K562 (cell line): ENCODE data around the gene LGALS16. TPM values are rescaled to one million over a fixed set of nuclear protein-coding genes. Genes with fewer than 3 reads are reported as not detected.

ENCODE experiments used
- ATAC-seq: fragments of 200-7000 bp; cut with Tn5 transposase; 3 replicates; pipeline ENCODE4 v1.9.1; 2020; ENCODE audit warnings: moderate library complexity
- BruUV-seq: library from RNA; stranded (reverse); fragments of 400-500 nt; replicated peaks from 2 replicates; lab custom pipeline; 2021; lab: Mats Ljungman, UMichigan
- CTCF ChIA-PET: fragments of 300-600 bp; formaldehyde crosslinking; extraction: SDS; loops from one replicate; lab custom pipeline; 2021; ENCODE audit warnings: low intra/inter-chr PET ratio; lab: Yijun Ruan, JAX
- POLR2A ChIA-PET: fragments of 300-600, 350-650 bp; sonication (Branson Sonifier 250); formaldehyde crosslinking; extraction: SDS; loops from one replicate; lab custom pipeline; 2021; ENCODE audit warnings: antibody characterized with exemption, inconsistent platforms; lab: Yijun Ruan, JAX
- DNase-seq, 4 experiments: peaks; one replicate each; pipeline versions ENCODE4 v3.0.0 to v3.0.0-alpha.2; 2011 to 2018; ENCODE audit warnings: low spot score in 3 of 4, mixed read lengths in 3 of 4; ENCODE audit errors: extremely low read depth in 1 of 4
- FAIRE-seq: peaks from 2 replicates; lab custom pipeline; 2011; peaks lifted over from hg19 to GRCh38; lab: Jason Lieb, UNC
- H2AFZ ChIP-seq: 2 replicates; pipeline ENCODE4 v1.6.0; 2011; ENCODE audit warnings: low read depth, low read length, control low read depth, inconsistent platforms
- H3K27ac ChIP-seq: fragments of 200-600 bp; 3 replicates; pipeline ENCODE4 v1.8.0; 2011; ENCODE audit warnings: low read depth, mild to moderate bottlenecking, control low read depth, inconsistent platforms, low read length, moderate library complexity, mixed read lengths; ENCODE audit errors: extremely low read depth
- H3K27me3 ChIP-seq, 2 experiments: fragments of 300-600 bp in 1 of 2; 2 replicates in 1 of 2; 3 replicates in 1 of 2; pipeline versions ENCODE4 v1.6.0 to v1.8.0; 2011; ENCODE audit warnings: inconsistent platforms in 2 of 2, low read length in 2 of 2, mild to moderate bottlenecking in 1 of 2, mixed read lengths in 1 of 2, moderate library complexity in 1 of 2; ENCODE audit not compliant: control insufficient read depth in 2 of 2, insufficient read depth in 2 of 2
- H3K36me3 ChIP-seq: fragments of 300-600 bp; 3 replicates; pipeline ENCODE4 v1.8.0; 2011; ENCODE audit warnings: mild to moderate bottlenecking, low read length, inconsistent platforms; ENCODE audit not compliant: control insufficient read depth, insufficient read depth
- H3K4me1 ChIP-seq, 2 experiments: fragments of 200-600 bp in 1 of 2; replicated peaks in 1 of 2; 2 replicates in 1 of 2; 3 replicates in 1 of 2; pipeline versions ENCODE4 v1.5.1 to v1.8.0; 2011; ENCODE audit warnings: inconsistent platforms in 2 of 2, low read length in 2 of 2, mild to moderate bottlenecking in 1 of 2, mixed read lengths in 1 of 2, moderate library complexity in 1 of 2; ENCODE audit not compliant: control insufficient read depth in 2 of 2, insufficient read depth in 2 of 2
- H3K4me2 ChIP-seq: 2 replicates; pipeline ENCODE4 v1.6.1; 2011; ENCODE audit warnings: low read length, control low read depth, inconsistent platforms, mixed read lengths; ENCODE audit not compliant: insufficient read depth
- H3K4me3 ChIP-seq: fragments of 200-600 bp; sonication (generic), shearing (Covaris generic); 2 replicates; pipeline ENCODE4 v1.5.1; 2016; ENCODE audit warnings: control low read depth, inconsistent platforms
- H3K79me2 ChIP-seq: fragments of 200-600 bp; 3 replicates; pipeline ENCODE4 v1.8.0; 2011; ENCODE audit warnings: low read length, inconsistent platforms; ENCODE audit not compliant: control insufficient read depth, insufficient read depth
- H3K9ac ChIP-seq, 2 experiments: 2 replicates each; pipeline versions ENCODE4 v1.6.0 to v1.6.1; 2011; ENCODE audit warnings: low read depth in 2 of 2, low read length in 2 of 2, control low read depth in 1 of 2, inconsistent platforms in 1 of 2, mild to moderate bottlenecking in 1 of 2, mixed read lengths in 1 of 2; ENCODE audit not compliant: insufficient read depth in 1 of 2
- H3K9me1 ChIP-seq: one replicate; pipeline ENCODE4 v1.6.0; 2011; ENCODE audit warnings: inconsistent platforms, mild to moderate bottlenecking, low read length, moderate library complexity; ENCODE audit not compliant: control insufficient read depth, insufficient read depth
- H3K9me3 ChIP-seq: replicated peaks from 2 replicates; pipeline ENCODE4 v1.5.1; 2011; ENCODE audit warnings: low read depth, low read length, inconsistent platforms; ENCODE audit not compliant: control insufficient read depth, insufficient read depth
- H4K20me1 ChIP-seq: replicated peaks from 2 replicates; pipeline ENCODE4 v1.6.1; 2011; ENCODE audit warnings: low read length, inconsistent platforms, mixed read lengths; ENCODE audit not compliant: control insufficient read depth, insufficient read depth
- FOXJ2 ChIP-seq: fragments of 200-800 bp; sonication (Bioruptor generic); IDR thresholded peaks from 2 replicates; pipeline ENCODE4 v1.6.1; 2016; ENCODE audit warnings: missing genetic modification characterization, missing compliant biosample characterization
- KAT7 ChIP-seq: sonication (generic); formaldehyde crosslinking; IDR thresholded peaks from 2 replicates; pipeline ENCODE4 v1.8.0; 2022; ENCODE audit warnings: missing genetic modification reagents, mild to moderate bottlenecking, borderline replicate concordance
- SIN3A ChIP-seq, 2 experiments: fragments of 150-350 bp in 1 of 2; IDR thresholded peaks; 2 replicates each; pipeline ENCODE4 v1.6.1; 2011 to 2016; ENCODE audit warnings: borderline replicate concordance in 2 of 2, low read depth in 2 of 2, low read length in 2 of 2, mild to moderate bottlenecking in 2 of 2, moderate library complexity in 2 of 2; ENCODE audit not compliant: control insufficient read depth in 1 of 2
- ZNF3 ChIP-seq: fragments of 250-450 bp; sonication (Bioruptor Pico); IDR thresholded peaks from 2 replicates; pipeline ENCODE4 v1.5.0; 2021; ENCODE audit warnings: mild to moderate bottlenecking, moderate library complexity
- WGBS: fragments of 100-300 bp; shearing (Covaris generic); methylation state at CpG from one replicate; pipeline ENCODE4 v1.1.6; 2016; ENCODE audit warnings: low coverage, mixed read lengths; ENCODE audit not compliant: insufficient coverage; ENCODE audit errors: missing lambda C conversion rate; 5-methylcytosine and 5-hydroxymethylcytosine counted together
- in situ Hi-C: fragments of 300-500 bp; cut with MboI; formaldehyde crosslinking; loops from 4 replicates; pipeline ENCODE4 v1.15.0; 2018; ENCODE audit warnings: inconsistent platforms, mixed read lengths
- intact Hi-C: fragments of 100-400 bp; cut with micrococcal nuclease; formaldehyde crosslinking; loops from 2 replicates; pipeline ENCODE4 v1.14.2; 2022
- polyA plus RNA-seq, 8 experiments: library from polyadenylated mRNA; depleted of rRNA in 4 of 8; stranded (reverse) in 5 of 8; unstranded in 3 of 8; fragments of >200 nt; fragmentation: Nextera tagmentation in 2 of 8; fragmentation: Illumina TruSeq in 1 of 8; extraction: Ambion mirVana in 2 of 8; extraction: Trizol in 1 of 8; gene quantifications; 2 replicates each; pipeline versions ENCODE4 v1.2.1 to v1.2.3, GENCODE V29; 2011 to 2014; ENCODE audit warnings: inconsistent platforms in 1 of 8, missing spikeins in 1 of 8
- total RNA-seq, 7 experiments: library from RNA; depleted of rRNA in 6 of 7; stranded (reverse); fragments of >200 nt in 6 of 7; fragmentation: Illumina TruSeq in 2 of 7; extraction: Trizol in 2 of 7; gene quantifications; 2 replicates each; pipeline versions ENCODE4 v1.2.1 to v1.2.3, GENCODE V29; 2011 to 2021; ENCODE audit warnings: low replicate concordance in 1 of 7
- TF ChIP-seq, protein P1 (sequence below): sonication (generic); formaldehyde crosslinking; IDR thresholded peaks from 2 replicates; pipeline ENCODE4 v1.8.0; 2022; ENCODE audit warnings: missing genetic modification reagents, mild to moderate bottlenecking, borderline replicate concordance
- TF ChIP-seq, protein P2 (sequence below): IDR thresholded peaks from 3 replicates; pipeline ENCODE4 v1.6.1; 2011; ENCODE audit warnings: borderline replicate concordance, mild to moderate bottlenecking; ENCODE audit not compliant: insufficient read length, insufficient read depth

The LGALS16 gene
- total and polyA plus RNA-seq, 9 of the 15 experiments (the other 6 are each of a cell fraction or from before 2014, with no cell fraction given) = not detected

- CTCF ChIA-PET = no interaction called here
- Histone ChIP-seq H3K79me2 (no peaks in the 10 kb centered on the region), H3K27me3 (peaks cover 3 to 6% of the 10 kb centered on the region in 2 experiments; a peak in 3 of 5 replicates), H3K9ac (no peak overlapping the region), H2AFZ (no peak overlapping the region)
- DNase-seq (no peak), FAIRE-seq (no peak)
- 0% methylated on average over 6 of the region's 6 CpGs for WGBS
- no peak for TF ChIP-seq KAT7 (CRISPR knock-in tag)
- TF ChIP-seq, protein P1, sequence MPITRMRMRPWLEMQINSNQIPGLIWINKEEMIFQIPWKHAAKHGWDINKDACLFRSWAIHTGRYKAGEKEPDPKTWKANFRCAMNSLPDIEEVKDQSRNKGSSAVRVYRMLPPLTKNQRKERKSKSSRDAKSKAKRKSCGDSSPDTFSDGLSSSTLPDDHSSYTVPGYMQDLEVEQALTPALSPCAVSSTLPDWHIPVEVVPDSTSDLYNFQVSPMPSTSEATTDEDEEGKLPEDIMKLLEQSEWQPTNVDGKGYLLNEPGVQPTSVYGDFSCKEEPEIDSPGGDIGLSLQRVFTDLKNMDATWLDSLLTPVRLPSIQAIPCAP (CRISPR knock-in tag) = no peak
- no peak for TF ChIP-seq FOXJ2 (tag)
- no peak for TF ChIP-seq SIN3A (IDR thresholded peaks at IDR 0.05; ENCODE audit: borderline replicate concordance in 2 of 2, control insufficient read depth in 1 of 2, low read depth in 2 of 2, low read length in 2 of 2)
- no peak for TF ChIP-seq ZNF3 (CRISPR knock-in tag)
- TF ChIP-seq, protein P2, sequence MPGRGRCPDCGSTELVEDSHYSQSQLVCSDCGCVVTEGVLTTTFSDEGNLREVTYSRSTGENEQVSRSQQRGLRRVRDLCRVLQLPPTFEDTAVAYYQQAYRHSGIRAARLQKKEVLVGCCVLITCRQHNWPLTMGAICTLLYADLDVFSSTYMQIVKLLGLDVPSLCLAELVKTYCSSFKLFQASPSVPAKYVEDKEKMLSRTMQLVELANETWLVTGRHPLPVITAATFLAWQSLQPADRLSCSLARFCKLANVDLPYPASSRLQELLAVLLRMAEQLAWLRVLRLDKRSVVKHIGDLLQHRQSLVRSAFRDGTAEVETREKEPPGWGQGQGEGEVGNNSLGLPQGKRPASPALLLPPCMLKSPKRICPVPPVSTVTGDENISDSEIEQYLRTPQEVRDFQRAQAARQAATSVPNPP = no peak
- TF ChIP-seq, all 486 proteins: peak for 0
- in situ Hi-C loops = no loop called here
- no peaks in the 10 kb centered on the region for H3K4me1 ChIP-seq
- no peak overlapping the region for H3K27ac ChIP-seq
- intact Hi-C loops = no loop called here
- no peaks in the 10 kb centered on the region for H3K9me3 ChIP-seq
- H3K36me3 ChIP-seq = no peaks in the 10 kb centered on the region
- BruUV-seq = no TSS peak
- ATAC-seq = no peak
- H3K9me1 ChIP-seq = no peaks in the 10 kb centered on the region
- POLR2A ChIA-PET = no interaction called here
- no peak overlapping the region for H3K4me3 ChIP-seq
- H4K20me1 ChIP-seq = no peaks in the 10 kb centered on the region; the same call in 1 of the 2 replicates
- no peak overlapping the region for H3K4me2 ChIP-seq
These were observed 52.9 kb downstream of the LGALS16 start for GRCh38 chr19:39708594-39708993.
